ENCODE data around the gene ABHD8. TPM values are rescaled to one million over a fixed set of nuclear protein-coding genes. Genes with fewer than 3 reads are reported as not detected.

Gene ABHD8
- total and polyA plus RNA-seq, 2 of the 13 experiments (the other 11 are each of a cell fraction or from before 2014, with no cell fraction given) = 6.3 to 7.2 TPM

GRCh38 chr19:17303167-17303939 lies at the start of gene ABHD8 (continued):
- TF ChIP-seq USF2 (IDR thresholded peaks at IDR 0.05; ENCODE audit: low read depth, low read length) (peak; percentile 74), USF2 (CRISPR knock-in tag; IDR thresholded peaks at IDR 0.05; ENCODE audit: borderline replicate concordance) (peak; percentile 72; the same call in 1 of the 2 replicates), ZNF281 (CRISPR knock-in tag; IDR thresholded peaks at IDR 0.05; ENCODE audit: borderline replicate concordance) (peak; percentile 72; the same call in 1 of the 2 replicates), SALL1 (CRISPR knock-in tag; IDR thresholded peaks at IDR 0.05) (peak; percentile 58; the same call in 1 of the 2 replicates), ATAD3A (CRISPR knock-in tag; IDR thresholded peaks at IDR 0.05) (no peak), MYC (CRISPR knock-in tag; IDR thresholded peaks at IDR 0.05; ENCODE audit: borderline replicate concordance) (peak; percentile 58; the same call in 1 of the 2 replicates), KLF16 (CRISPR knock-in tag; IDR thresholded peaks at IDR 0.05) (peak in 1 of 2 experiments; percentile 68; a peak in 2 of 4 replicates), ZNF775 (CRISPR knock-in tag; IDR thresholded peaks at IDR 0.05; ENCODE audit: borderline replicate concordance) (no peak), YY1 (IDR thresholded peaks at IDR 0.05; ENCODE audit: insufficient read depth, insufficient replicate concordance, low read depth, low read length) (peak; percentile 44), GLI4 (CRISPR knock-in tag; IDR thresholded peaks at IDR 0.05; ENCODE audit: borderline replicate concordance) (no peak), SKI (IDR thresholded peaks at IDR 0.05; ENCODE audit: partially characterized antibody) (peak; percentile 54), PHF8 (CRISPR knock-in tag; IDR thresholded peaks at IDR 0.05) (peak; percentile 87), ZMYM4 (CRISPR knock-in tag; IDR thresholded peaks at IDR 0.05) (peak; percentile 81), MAZ (IDR thresholded peaks at IDR 0.05; ENCODE audit: borderline replicate concordance, low read depth, low read length) (peak; percentile 78; the same call in 1 of the 2 replicates), MAZ (CRISPR knock-in tag; IDR thresholded peaks at IDR 0.05; ENCODE audit: low read depth) (no peak; the same call in none of the 2 replicates), HNRNPUL1 (IDR thresholded peaks at IDR 0.05; ENCODE audit: low read depth, low read length) (0 out of 2 replicates have a peak, but pooled peaks have one; percentile 32), RCOR2 (CRISPR knock-in tag; IDR thresholded peaks at IDR 0.05) (no peak), YEATS4 (CRISPR knock-in tag; IDR thresholded peaks at IDR 0.05; ENCODE audit: borderline replicate concordance) (peak; percentile 37; the same call in 1 of the 2 replicates), ZNF296 (CRISPR knock-in tag; conservative IDR thresholded peaks at IDR 0.05) (no peak)
- TF ChIP-seq, protein P1, sequence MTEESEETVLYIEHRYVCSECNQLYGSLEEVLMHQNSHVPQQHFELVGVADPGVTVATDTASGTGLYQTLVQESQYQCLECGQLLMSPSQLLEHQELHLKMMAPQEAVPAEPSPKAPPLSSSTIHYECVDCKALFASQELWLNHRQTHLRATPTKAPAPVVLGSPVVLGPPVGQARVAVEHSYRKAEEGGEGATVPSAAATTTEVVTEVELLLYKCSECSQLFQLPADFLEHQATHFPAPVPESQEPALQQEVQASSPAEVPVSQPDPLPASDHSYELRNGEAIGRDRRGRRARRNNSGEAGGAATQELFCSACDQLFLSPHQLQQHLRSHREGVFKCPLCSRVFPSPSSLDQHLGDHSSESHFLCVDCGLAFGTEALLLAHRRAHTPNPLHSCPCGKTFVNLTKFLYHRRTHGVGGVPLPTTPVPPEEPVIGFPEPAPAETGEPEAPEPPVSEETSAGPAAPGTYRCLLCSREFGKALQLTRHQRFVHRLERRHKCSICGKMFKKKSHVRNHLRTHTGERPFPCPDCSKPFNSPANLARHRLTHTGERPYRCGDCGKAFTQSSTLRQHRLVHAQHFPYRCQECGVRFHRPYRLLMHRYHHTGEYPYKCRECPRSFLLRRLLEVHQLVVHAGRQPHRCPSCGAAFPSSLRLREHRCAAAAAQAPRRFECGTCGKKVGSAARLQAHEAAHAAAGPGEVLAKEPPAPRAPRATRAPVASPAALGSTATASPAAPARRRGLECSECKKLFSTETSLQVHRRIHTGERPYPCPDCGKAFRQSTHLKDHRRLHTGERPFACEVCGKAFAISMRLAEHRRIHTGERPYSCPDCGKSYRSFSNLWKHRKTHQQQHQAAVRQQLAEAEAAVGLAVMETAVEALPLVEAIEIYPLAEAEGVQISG (CRISPR knock-in tag; IDR thresholded peaks at IDR 0.05) = peak; percentile 50; the same call in 1 of the 2 replicates
